Stimulated activated CD4-positive, alpha-beta T cell treated with anti-CD3 and anti-CD28 coated beads, TNF-alpha, amount 100 ng/mL, for 24 hours (primary cell): ENCODE results near the gene TMEM163.

ENCODE experiments used
- DNase-seq, 3 experiments: peaks; one replicate each; pipeline ENCODE4 v3.0.0-alpha.2; 2020; ENCODE audit warnings: low read depth in 3 of 3

The TMEM163 gene

GRCh38 chr2:134435936-134436335 is 282.9 kb downstream of the TMEM163 start:
- DNase-seq, result no peak

GRCh38 chr2:134435505-134435904 is 283.3 kb downstream of the TMEM163 start:
- DNase-seq, result no peak

GRCh38 chr2:134433979-134434378 is 284.8 kb downstream of the TMEM163 start:
- no peak for DNase-seq

GRCh38 chr2:134433469-134433868 is 285.3 kb downstream of the TMEM163 start:
- no peak for DNase-seq

- DNase-seq, result no peak
Observed at GRCh38 chr2:134432435-134432883, 286.3 kb downstream of the TMEM163 start.

GRCh38 chr2:134431838-134432434 is 286.9 kb downstream of the TMEM163 start:
- no peak for DNase-seq

GRCh38 chr2:134429886-134430285 is 288.9 kb downstream of the TMEM163 start:
- no peak for DNase-seq

DNA sequence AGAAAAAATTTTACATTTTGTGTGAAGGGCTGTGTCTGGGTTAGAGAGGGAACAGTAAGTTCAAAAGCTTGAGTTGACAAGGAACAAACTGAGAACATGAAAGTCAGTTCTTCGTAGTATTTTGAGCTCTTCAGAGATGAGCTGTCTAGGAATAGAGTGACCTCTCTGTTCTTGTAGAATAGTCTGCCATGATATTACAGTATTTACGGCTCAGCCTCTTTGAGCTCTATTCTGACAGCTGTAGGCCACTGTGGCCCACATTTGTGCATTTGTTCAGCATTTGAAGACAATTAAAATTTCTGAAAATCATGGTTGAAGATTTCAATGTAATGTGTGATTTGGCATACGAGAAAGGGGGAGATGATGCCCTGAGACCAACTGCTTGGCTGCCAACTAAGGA is 292.1 kb downstream of the TMEM163 start:
- no peak for DNase-seq

DNA sequence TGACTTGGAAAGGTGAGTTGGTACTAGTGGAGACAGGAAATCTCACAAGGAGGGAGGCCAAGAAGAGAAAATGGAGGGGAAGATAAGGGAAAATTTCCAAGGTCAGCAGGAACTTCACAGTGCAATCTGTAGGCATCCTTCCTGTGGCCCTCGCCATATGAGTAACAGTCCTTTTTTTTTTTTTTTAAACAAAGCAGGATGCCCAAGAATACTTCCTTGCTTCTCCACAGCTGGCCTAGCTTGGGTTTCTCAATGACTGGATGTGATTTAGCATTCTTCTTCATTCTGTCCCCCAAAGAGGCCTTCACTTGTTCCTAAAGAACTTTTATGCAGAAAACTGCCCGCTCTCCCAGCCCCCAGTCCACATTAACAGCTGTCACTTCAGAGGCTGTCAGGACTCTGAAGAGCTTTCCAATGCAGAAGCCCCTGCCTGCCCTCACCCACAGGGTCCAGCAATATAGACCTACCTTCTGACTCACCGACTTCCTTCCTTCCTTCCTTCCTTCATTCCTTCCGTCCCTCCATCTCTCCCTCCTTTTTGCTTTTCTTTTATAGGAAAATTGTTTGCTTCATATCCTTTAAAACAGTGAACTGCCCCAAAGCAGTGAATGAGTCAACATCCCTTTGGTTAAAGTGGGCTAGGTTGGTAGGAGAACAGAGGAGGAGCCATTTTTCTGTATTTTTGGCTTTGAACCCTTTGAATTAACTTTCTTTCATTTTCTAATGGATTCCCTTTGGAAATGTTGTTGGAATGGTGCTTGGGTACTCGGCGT is 292.9 kb downstream of the TMEM163 start:
- DNase-seq, result no peak

- DNase-seq, result no peak
Observed at GRCh38 chr2:134421556-134422328, 297.1 kb downstream of the TMEM163 start.

DNA sequence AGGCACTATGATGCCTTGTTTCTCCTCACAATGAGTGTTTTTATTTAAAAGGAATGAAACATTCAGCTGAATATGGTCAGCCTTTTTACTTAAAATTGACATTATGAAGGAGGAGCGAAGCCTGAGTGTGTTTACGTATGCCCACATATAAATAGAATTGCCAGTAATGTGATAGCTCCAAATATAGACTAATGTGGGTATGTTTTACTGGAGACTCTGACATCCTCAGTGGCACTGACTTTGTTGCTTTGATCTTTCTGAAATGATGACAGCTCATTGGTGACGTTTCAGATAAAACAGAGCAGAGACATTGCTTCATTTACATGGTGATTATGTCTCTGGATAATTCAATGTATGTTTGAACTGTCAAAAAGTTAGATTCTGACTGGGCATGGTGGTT is 297.9 kb downstream of the TMEM163 start:
- DNase-seq, result no peak

DNA sequence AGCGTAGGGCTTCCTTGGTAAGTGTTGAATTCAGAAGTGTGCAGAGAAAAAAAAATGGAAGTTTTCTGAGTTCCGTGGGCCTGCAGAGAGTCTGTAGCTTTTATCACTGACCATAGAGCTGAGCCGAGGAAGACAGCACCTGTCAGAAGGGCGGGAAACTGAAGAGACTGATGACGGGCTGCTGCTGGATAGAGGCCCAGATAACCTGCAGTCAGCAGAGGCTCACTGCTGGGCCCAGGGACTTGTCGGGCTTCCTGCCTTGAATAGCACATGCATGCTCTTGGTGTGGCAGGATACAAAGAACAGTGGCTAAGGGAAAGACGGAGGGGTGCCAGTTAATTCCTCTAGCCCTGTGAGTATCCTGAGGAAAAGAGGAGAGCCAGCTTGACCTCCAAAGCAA is 298.5 kb downstream of the TMEM163 start:
- DNase-seq, result no peak

GRCh38 chr2:134417968-134418582 is 300.7 kb downstream of the TMEM163 start:
- no peak for DNase-seq

GRCh38 chr2:134416637-134417036 is 302.2 kb downstream of the TMEM163 start:
- DNase-seq, result no peak

GRCh38 chr2:134416018-134416417 is 302.8 kb downstream of the TMEM163 start:
- no peak for DNase-seq

GRCh38 chr2:134413912-134414311 is 304.9 kb downstream of the TMEM163 start:
- no peak for DNase-seq

DNA sequence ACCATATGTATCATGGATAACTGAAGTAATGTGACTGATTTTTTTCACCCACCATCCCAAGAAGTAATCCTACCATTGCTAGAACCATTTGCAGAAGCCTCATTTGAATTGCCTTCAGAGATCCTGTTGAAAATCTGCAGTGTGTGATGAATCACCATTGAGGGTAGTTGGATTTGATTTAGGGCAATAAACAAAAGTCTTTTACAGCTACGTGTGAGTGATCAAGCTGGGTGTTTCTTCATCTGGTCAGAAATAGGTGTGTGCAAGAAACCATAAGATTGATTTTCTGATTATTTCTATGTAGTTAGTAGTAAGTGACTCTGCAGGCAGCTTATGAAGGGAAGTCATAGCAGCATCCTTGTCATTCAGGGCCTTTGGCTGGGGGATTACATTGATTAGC is 305.4 kb downstream of the TMEM163 start:
- no peak for DNase-seq

- no peak for DNase-seq
Observed at GRCh38 chr2:134412639-134412999, 306.2 kb downstream of the TMEM163 start.

DNA sequence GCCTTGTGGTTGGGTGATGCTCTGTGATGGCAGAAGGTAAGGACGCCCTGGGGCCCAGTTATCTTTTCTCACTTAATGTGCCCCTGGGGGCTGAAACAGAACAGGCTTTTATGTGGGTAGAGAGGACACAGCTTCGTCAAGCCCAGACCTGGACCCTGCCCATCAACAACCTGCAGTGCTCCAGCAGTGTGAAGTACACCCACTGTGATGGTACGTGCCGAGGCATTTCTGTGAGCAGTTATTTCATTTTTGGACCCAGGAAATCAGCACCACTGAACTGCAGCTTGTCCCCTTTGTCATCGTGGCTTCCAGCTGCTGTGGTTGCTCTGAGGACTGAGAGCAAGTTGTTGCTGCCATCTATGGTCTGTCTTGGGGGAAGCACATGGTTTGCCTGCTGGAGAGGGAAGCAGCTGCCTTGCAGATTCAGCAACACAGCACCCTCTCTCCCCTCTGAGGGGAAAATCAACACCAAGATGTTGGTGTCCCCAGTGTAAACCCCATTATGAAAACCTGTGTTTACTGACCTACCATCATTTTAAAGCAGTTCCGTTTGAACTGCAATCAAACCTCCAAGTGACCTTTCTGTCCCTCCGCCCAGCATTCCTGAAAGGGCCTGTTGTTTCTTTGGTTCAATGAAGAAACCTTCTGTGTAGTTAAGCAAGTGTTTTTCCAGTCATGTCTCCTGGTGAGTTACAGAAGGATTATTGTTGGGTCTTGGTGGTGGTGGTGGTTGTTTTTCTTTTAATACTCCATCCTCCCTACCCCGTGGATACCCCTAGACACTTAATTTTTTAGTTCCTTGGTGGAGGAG is 306.8 kb downstream of the TMEM163 start:
- peak; percentile 35 to 54 (median 52) for DNase-seq

DNA sequence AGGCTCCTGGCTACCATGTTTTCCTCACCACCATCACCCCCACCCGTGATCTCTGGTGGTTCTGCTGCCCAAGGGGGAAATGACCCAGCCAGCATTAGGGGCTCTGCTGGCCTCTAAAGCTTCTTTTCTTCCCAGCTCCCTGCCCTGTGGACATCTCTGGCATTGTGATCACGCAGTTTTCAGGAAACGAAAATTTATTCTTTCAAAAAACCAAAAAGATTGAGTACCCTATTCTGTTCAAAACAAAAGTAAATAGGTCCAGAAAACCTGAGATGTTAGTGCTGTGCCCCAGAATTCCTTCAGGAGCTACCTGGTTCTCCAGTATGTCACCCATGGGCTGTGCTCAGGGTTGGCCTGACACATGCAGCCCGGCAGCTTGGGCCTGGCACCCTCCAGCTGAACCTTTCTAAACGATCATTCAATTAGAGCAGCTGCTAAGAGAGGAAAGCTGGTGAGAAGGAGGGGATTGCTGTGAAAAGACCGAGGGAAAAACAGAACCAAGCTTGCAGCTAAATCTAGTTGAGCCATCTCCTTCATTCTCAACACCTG is 307.4 kb downstream of the TMEM163 start:
- no peak for DNase-seq

DNA sequence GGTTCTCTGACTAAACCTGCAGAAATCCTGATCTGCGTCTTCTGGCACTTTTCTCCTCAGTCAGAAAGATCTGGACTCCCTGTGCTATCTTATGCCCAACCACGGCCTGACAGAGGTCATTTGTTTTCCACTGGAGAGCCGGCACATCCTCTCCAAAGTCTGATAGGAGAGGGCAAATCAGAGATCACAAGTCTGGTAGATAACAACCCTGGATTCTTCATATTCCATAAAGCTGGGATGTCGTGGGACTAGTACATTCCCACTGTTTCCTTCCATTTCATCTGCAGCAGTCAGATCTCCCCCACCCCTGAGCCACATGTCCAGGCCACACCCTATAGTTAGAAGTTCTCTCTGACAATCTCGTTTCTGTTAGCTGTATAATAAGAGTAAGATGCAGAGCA is 308.0 kb downstream of the TMEM163 start:
- DNase-seq, result no peak
